Measurements from ENCODE around the gene PEPD.

PEPD gene

DNA sequence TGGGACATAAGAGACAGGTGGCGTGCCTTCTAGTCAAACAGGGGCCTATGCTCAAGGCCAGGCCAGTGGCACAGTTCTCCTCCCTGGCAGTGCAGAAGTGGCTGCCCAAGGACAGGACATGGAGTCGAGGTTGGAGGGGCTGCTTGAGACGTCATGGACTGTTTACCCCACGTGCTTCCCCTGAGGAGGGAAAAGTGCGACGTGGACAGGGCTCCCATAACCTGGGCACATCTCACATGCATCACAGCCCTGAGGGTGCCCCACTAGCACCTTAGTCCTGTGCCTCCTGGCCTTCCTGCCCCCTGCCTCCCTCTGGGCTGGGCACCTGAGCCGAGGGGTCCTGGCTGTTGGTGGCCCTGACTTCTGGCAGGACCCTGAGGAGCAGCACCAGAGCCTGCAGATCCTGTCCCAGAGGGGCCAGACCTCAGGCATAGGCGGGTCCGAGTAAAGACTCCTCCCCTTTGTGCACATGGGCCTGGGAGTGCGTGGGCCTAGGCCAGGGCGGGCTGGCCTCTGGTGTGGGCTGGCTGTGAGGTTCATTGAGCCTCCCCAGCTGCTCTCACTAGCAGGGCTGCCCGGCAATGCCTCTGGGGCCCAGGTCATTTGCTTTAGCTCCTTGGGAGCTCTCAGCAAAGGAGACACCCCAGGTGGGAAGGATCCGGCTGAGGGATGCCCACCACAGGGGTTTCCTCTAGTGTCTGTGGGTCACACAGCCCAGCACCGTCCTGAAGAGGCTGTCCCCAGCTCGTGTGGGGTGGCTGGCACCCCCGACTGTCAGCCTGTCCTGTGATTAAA is 82.4 kb downstream of the PEPD start:
- no peaks in the 10 kb centered on the region for H3K79me2 ChIP-seq (ENCODE audit: low read length)
- H3K4me1 ChIP-seq (ENCODE audit: low read length) = no peaks in the 10 kb centered on the region
- no peaks in the 10 kb centered on the region for H3K27me3 ChIP-seq (replicated peaks; ENCODE audit: insufficient read depth, low read length)
- TF ChIP-seq EZH2 (optimal IDR thresholded peaks at IDR 0.05; ENCODE audit: low read depth, low read length) (no peak), EZH2phosphoT487 (IDR thresholded peaks at IDR 0.05; ENCODE audit: low read length) (no peak)
- TF ChIP-seq, protein P1, sequence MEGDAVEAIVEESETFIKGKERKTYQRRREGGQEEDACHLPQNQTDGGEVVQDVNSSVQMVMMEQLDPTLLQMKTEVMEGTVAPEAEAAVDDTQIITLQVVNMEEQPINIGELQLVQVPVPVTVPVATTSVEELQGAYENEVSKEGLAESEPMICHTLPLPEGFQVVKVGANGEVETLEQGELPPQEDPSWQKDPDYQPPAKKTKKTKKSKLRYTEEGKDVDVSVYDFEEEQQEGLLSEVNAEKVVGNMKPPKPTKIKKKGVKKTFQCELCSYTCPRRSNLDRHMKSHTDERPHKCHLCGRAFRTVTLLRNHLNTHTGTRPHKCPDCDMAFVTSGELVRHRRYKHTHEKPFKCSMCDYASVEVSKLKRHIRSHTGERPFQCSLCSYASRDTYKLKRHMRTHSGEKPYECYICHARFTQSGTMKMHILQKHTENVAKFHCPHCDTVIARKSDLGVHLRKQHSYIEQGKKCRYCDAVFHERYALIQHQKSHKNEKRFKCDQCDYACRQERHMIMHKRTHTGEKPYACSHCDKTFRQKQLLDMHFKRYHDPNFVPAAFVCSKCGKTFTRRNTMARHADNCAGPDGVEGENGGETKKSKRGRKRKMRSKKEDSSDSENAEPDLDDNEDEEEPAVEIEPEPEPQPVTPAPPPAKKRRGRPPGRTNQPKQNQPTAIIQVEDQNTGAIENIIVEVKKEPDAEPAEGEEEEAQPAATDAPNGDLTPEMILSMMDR (IDR thresholded peaks at IDR 0.05; ENCODE audit: low read length) = no peak
- no peak for DNase-seq
- no peaks in the 10 kb centered on the region for H3K9me3 ChIP-seq (replicated peaks; ENCODE audit: insufficient read depth, low read length)
- H3K4me3 ChIP-seq (ENCODE audit: low read length) = no peak overlapping the region
- H3F3A ChIP-seq (ENCODE audit: insufficient read depth, low read length) = no peaks in the 10 kb centered on the region
- no peaks in the 10 kb centered on the region for H4K20me1 ChIP-seq (ENCODE audit: insufficient read depth, low read length)
- no peak overlapping the region for H3K27ac ChIP-seq (ENCODE audit: low read length)
- no peak overlapping the region for H3K4me2 ChIP-seq (ENCODE audit: low read depth, low read length)
- H2AFZ ChIP-seq (ENCODE audit: low read length) = no peak overlapping the region
- no peaks in the 10 kb centered on the region for H3K9me2 ChIP-seq (replicated peaks; ENCODE audit: insufficient read depth, low read length)
- H3K36me3 ChIP-seq (replicated peaks; ENCODE audit: insufficient read depth, low read length) = no peaks in the 10 kb centered on the region
- H3K9ac ChIP-seq (ENCODE audit: low read length) = no peak overlapping the region

DNA sequence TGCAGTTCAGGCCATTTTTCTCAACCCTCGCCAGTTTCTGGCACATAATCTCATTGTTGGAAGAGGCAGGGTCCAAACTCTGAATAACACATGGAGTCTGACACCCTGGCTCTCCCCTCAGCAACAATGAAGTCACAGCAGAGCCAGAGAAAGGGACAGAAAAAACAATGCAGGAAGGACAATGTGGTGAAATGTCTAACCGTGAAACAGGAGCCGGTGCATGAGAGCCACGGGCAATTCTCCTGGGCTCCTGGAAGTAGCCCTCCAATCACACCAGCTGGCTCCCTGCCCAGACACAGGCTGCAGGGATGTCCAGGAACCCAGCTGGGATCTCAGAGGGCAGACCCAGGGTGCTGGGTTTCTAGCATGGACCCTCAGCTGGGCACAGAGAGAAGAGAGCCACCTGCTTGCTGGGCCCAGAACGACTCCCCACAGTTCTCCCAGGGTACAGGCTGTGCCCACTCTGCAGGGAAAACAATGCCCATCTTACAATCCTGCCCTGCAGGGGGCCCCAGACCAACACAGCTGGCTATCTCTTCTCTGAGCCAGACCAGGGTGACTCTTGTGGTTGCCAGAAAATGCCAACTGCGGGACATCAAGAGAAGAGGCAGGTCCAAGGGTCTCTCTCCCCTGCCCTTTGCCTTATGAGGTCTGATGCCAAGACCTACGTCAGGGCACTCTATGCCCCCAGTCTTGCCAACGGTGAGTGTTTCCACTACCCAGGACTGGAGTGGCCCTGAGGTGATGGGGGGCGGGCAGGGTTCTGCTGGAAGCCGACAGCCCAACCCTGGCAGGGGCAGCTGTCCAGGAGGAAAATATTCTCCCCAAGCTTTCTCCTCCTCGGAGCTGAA is 83.5 kb downstream of the PEPD start:
- Histone ChIP-seq H4K20me1 (ENCODE audit: insufficient read depth, low read length) (no peaks in the 10 kb centered on the region), H3K36me3 (replicated peaks; ENCODE audit: insufficient read depth, low read length) (no peaks in the 10 kb centered on the region), H3K9me3 (replicated peaks; ENCODE audit: insufficient read depth, low read length) (no peaks in the 10 kb centered on the region), H3K4me1 (ENCODE audit: low read length) (no peaks in the 10 kb centered on the region), H3K9ac (ENCODE audit: low read length) (no peak overlapping the region), H3K27me3 (replicated peaks; ENCODE audit: insufficient read depth, low read length) (no peaks in the 10 kb centered on the region), H3F3A (ENCODE audit: insufficient read depth, low read length) (no peaks in the 10 kb centered on the region), H3K79me2 (ENCODE audit: low read length) (no peaks in the 10 kb centered on the region), H3K9me2 (replicated peaks; ENCODE audit: insufficient read depth, low read length) (no peaks in the 10 kb centered on the region), H2AFZ (ENCODE audit: low read length) (no peak overlapping the region), H3K4me2 (ENCODE audit: low read depth, low read length) (no peak overlapping the region), H3K4me3 (ENCODE audit: low read length) (no peak overlapping the region), H3K27ac (ENCODE audit: low read length) (no peak overlapping the region)
- TF ChIP-seq EZH2 (optimal IDR thresholded peaks at IDR 0.05; ENCODE audit: low read depth, low read length) (no peak), EZH2phosphoT487 (IDR thresholded peaks at IDR 0.05; ENCODE audit: low read length) (no peak)
- TF ChIP-seq, protein P1 (IDR thresholded peaks at IDR 0.05; ENCODE audit: low read length) = no peak
- DNase-seq = no peak

DNA sequence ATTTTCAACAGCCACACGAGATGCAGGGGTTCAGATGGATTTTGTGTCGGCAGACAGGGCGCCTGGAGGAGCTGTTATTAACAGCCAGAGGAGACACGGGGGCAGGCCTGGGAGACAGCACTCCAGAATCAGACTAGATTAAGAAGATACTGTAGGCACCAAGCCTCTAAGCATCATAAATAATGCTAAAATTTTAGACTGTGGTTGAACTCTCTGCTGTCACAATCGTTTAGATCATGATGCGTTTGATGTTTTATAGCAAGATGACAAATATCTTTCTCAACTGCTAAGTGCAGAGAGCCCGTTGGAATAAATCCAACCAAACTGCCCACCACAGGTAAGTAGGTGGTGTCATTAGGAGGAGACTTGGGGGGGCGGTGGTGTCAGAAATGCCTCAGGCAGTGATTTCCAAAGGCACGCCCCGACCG is 84.2 kb downstream of the PEPD start:
- no peaks in the 10 kb centered on the region for H3K36me3 ChIP-seq (replicated peaks; ENCODE audit: insufficient read depth, low read length)
- no peaks in the 10 kb centered on the region for H3F3A ChIP-seq (ENCODE audit: insufficient read depth, low read length)
- no peak overlapping the region for H3K9ac ChIP-seq (ENCODE audit: low read length)
- no peaks in the 10 kb centered on the region for H4K20me1 ChIP-seq (ENCODE audit: insufficient read depth, low read length)
- H3K27ac ChIP-seq (ENCODE audit: low read length) = no peak overlapping the region
- no peaks in the 10 kb centered on the region for H3K9me3 ChIP-seq (replicated peaks; ENCODE audit: insufficient read depth, low read length)
- no peak overlapping the region for H3K4me2 ChIP-seq (ENCODE audit: low read depth, low read length)
- H3K4me3 ChIP-seq (ENCODE audit: low read length) = no peak overlapping the region
- H3K79me2 ChIP-seq (ENCODE audit: low read length) = no peaks in the 10 kb centered on the region
- H3K4me1 ChIP-seq (ENCODE audit: low read length) = no peaks in the 10 kb centered on the region
- no peak for TF ChIP-seq EZH2phosphoT487 (IDR thresholded peaks at IDR 0.05; ENCODE audit: low read length)
- no peak for TF ChIP-seq EZH2 (optimal IDR thresholded peaks at IDR 0.05; ENCODE audit: low read depth, low read length)
- TF ChIP-seq, protein P1 (IDR thresholded peaks at IDR 0.05; ENCODE audit: low read length) = no peak
- DNase-seq = no peak
- H2AFZ ChIP-seq (ENCODE audit: low read length) = no peak overlapping the region
- no peaks in the 10 kb centered on the region for H3K27me3 ChIP-seq (replicated peaks; ENCODE audit: insufficient read depth, low read length)
- H3K9me2 ChIP-seq (replicated peaks; ENCODE audit: insufficient read depth, low read length) = no peaks in the 10 kb centered on the region
